K562 (cell line): ENCODE data around the gene BCAS1.

Experiments used
- HNRNPH1 ChIP-seq: fragments of 200-400 bp; formaldehyde crosslinking; optimal IDR thresholded peaks from 2 replicates; pipeline ENCODE3; 2017; ENCODE audit warnings: low read depth, mild to moderate bottlenecking, low read length, moderate library complexity
- YY1 ChIP-seq, 3 experiments: IDR thresholded peaks; 2 replicates each; pipeline ENCODE4 v1.6.1; 2011; ENCODE audit warnings: low read length in 2 of 3, mild to moderate bottlenecking in 2 of 3, moderate library complexity in 2 of 3, borderline replicate concordance in 1 of 3, control low read depth in 1 of 3, low read depth in 1 of 3; ENCODE audit not compliant: insufficient read depth in 3 of 3, insufficient replicate concordance in 2 of 3, control insufficient read depth in 1 of 3, insufficient read length in 1 of 3; ENCODE audit errors: extremely low read depth in 1 of 3
- TF ChIP-seq, protein P1 (sequence below): fragments of 250-450 bp; sonication (Bioruptor Pico); IDR thresholded peaks from 2 replicates; pipeline ENCODE4 v1.8.0; 2021; ENCODE audit warnings: moderate library complexity, mild to moderate bottlenecking, inconsistent platforms
- TF ChIP-seq, protein P2 (sequence below): sonication (generic); formaldehyde crosslinking; IDR thresholded peaks from 2 replicates; pipeline ENCODE4 v1.5.0; 2020; ENCODE audit warnings: missing genetic modification reagents

DNA sequence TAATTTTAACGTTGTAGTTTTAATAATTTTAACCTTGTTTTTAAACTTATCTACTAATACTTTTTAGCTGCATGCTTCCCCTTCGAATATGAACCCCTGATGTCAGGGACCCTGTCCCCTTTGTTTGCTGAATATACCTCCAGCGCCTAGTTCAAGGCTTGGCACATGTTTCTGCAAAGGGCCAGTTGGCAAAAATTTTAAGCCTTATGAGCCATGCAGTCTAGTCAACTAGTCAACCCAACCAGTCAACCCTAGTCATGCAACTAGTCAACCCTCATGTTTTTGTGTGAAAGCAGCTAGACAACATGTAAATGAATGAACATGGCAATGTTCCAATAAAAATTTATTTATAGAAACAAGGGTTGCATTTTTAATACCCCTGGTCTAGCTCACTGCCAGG, 119.8 kb downstream of the BCAS1 start:
- TF ChIP-seq, protein P1, sequence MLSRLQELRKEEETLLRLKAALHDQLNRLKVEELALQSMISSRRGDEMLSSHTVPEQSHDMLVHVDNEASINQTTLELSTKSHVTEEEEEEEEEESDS, result no peak
- TF ChIP-seq YY1 (IDR thresholded peaks at IDR 0.05; ENCODE audit: borderline replicate concordance in 1 of 3, control insufficient read depth in 1 of 3, extremely low read depth in 1 of 3, insufficient read depth in 3 of 3, insufficient read length in 1 of 3, insufficient replicate concordance in 2 of 3, low read depth in 1 of 3, low read length in 2 of 3) (no peak), HNRNPH1 (no peak)
- TF ChIP-seq, protein P2, sequence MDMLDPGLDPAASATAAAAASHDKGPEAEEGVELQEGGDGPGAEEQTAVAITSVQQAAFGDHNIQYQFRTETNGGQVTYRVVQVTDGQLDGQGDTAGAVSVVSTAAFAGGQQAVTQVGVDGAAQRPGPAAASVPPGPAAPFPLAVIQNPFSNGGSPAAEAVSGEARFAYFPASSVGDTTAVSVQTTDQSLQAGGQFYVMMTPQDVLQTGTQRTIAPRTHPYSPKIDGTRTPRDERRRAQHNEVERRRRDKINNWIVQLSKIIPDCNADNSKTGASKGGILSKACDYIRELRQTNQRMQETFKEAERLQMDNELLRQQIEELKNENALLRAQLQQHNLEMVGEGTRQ (CRISPR knock-in tag), result no peak
